Keratinocyte (primary cell): ENCODE data around the gene GPLD1. TPM values are rescaled to one million over a fixed set of nuclear protein-coding genes. Genes with fewer than 3 reads are reported as not detected.

Source experiments
- DNase-seq: peaks from one replicate; pipeline ENCODE4 v3.0.0-alpha.2; 2011; ENCODE audit warnings: low read depth, missing footprints, low spot score
- FAIRE-seq: peaks from 2 replicates; lab custom pipeline; 2011; peaks lifted over from hg19 to GRCh38; lab: Jason Lieb, UNC
- H2AFZ ChIP-seq: 2 replicates; pipeline ENCODE4 v1.6.0; 2012; ENCODE audit warnings: low read length, control low read depth, inconsistent platforms; ENCODE audit not compliant: control insufficient read depth
- H3K27ac ChIP-seq: 2 replicates; pipeline ENCODE4 v1.5.1; 2011; ENCODE audit warnings: low read length; ENCODE audit not compliant: control insufficient read depth, insufficient read depth
- H3K27me3 ChIP-seq: 3 replicates; pipeline ENCODE4 v1.6.0; 2011; ENCODE audit warnings: low read length; ENCODE audit not compliant: control insufficient read depth, insufficient read depth; ENCODE audit errors: extremely low read depth
- H3K36me3 ChIP-seq, 2 experiments: 2 replicates in 1 of 2; 3 replicates in 1 of 2; pipeline ENCODE4 v1.5.1; 2011; ENCODE audit warnings: low read length in 2 of 2, mild to moderate bottlenecking in 1 of 2; ENCODE audit not compliant: control insufficient read depth in 2 of 2, insufficient read depth in 2 of 2; ENCODE audit errors: extremely low read depth in 1 of 2
- H3K4me1 ChIP-seq: 3 replicates; pipeline ENCODE4 v1.5.1; 2011; ENCODE audit warnings: low read length; ENCODE audit not compliant: control insufficient read depth, insufficient read depth; ENCODE audit errors: extremely low read depth
- H3K4me2 ChIP-seq: 3 replicates; pipeline ENCODE4 v1.6.0; 2011; ENCODE audit warnings: low read depth, low read length; ENCODE audit not compliant: control insufficient read depth, insufficient read depth; ENCODE audit errors: extremely low read depth
- H3K4me3 ChIP-seq, 3 experiments: fragments of 200-600 bp in 1 of 3; sonication (generic) in 1 of 3; 2 replicates in 2 of 3; 3 replicates in 1 of 3; pipeline ENCODE4 v1.5.1; 2011 to 2016; ENCODE audit warnings: low read length in 3 of 3, mild to moderate bottlenecking in 3 of 3, control low read depth in 2 of 3, inconsistent platforms in 1 of 3, low read depth in 1 of 3, mixed read lengths in 1 of 3, mixed run types in 1 of 3, moderate library complexity in 1 of 3; ENCODE audit not compliant: control insufficient read depth in 2 of 3, insufficient read depth in 2 of 3; ENCODE audit errors: extremely low read depth in 1 of 3
- H3K79me2 ChIP-seq: 2 replicates; pipeline ENCODE4 v1.6.0; 2012; ENCODE audit warnings: low read length; ENCODE audit not compliant: control insufficient read depth, insufficient read depth
- H3K9ac ChIP-seq: 3 replicates; pipeline ENCODE4 v1.6.0; 2011; ENCODE audit warnings: low read length; ENCODE audit not compliant: control insufficient read depth, insufficient read depth; ENCODE audit errors: extremely low read depth
- H3K9me1 ChIP-seq: 3 replicates; pipeline ENCODE4 v1.6.0; 2011; ENCODE audit warnings: low read length; ENCODE audit not compliant: control insufficient read depth, insufficient read depth; ENCODE audit errors: extremely low read depth
- H3K9me3 ChIP-seq: 2 replicates; pipeline ENCODE4 v1.5.1; 2012; ENCODE audit warnings: low read depth, low read length; ENCODE audit not compliant: control insufficient read depth
- H4K20me1 ChIP-seq: 3 replicates; pipeline ENCODE4 v1.6.0; 2011; ENCODE audit warnings: low read length; ENCODE audit not compliant: control insufficient read depth, insufficient read depth; ENCODE audit errors: extremely low read depth
- CTCF ChIP-seq, 3 experiments: IDR thresholded peaks in 1 of 3; conservative IDR thresholded peaks in 1 of 3; optimal IDR thresholded peaks in 1 of 3; 2 replicates in 2 of 3; 3 replicates in 1 of 3; pipeline versions ENCODE3 to v1.5.1; 2011; ENCODE audit warnings: low read length in 3 of 3, mild to moderate bottlenecking in 3 of 3, moderate library complexity in 2 of 3, control low read depth in 1 of 3, inconsistent platforms in 1 of 3; ENCODE audit not compliant: insufficient read depth in 2 of 3; ENCODE audit errors: extremely low read depth in 1 of 3
- EZH2 ChIP-seq: IDR thresholded peaks from one replicate; pipeline ENCODE4 v1.6.1; 2012; ENCODE audit warnings: inconsistent platforms, mild to moderate bottlenecking, low read length, moderate library complexity
- dilution Hi-C: fragments of 300-500 bp; cut with MboI; formaldehyde crosslinking; loops from one replicate; pipeline ENCODE4 v1.7.0; 2020; ENCODE audit warnings: low sequenced_read_pairs; ENCODE audit not compliant: extremely low pct_ligation_motif_present
- polyA plus RNA-seq, 5 experiments: library from polyadenylated mRNA; depleted of rRNA in 3 of 5; stranded (reverse) in 3 of 5; stranded (forward) in 1 of 5; unstranded in 1 of 5; fragments of >200 nt; gene quantifications; 1 replicate in 1 of 5; 2 replicates in 3 of 5; 3 replicates in 1 of 5; pipeline versions ENCODE4 v1.2.1 to v1.2.3, GENCODE V29; 2011 to 2012; ENCODE audit warnings: missing spikeins in 2 of 5, low read depth in 1 of 5, low replicate concordance in 1 of 5

GPLD1 gene
- polyA plus RNA-seq, 1 donor (not counting 4 experiments of a cell fraction or from before 2014, with no cell fraction given), result 0.07 TPM

DNA sequence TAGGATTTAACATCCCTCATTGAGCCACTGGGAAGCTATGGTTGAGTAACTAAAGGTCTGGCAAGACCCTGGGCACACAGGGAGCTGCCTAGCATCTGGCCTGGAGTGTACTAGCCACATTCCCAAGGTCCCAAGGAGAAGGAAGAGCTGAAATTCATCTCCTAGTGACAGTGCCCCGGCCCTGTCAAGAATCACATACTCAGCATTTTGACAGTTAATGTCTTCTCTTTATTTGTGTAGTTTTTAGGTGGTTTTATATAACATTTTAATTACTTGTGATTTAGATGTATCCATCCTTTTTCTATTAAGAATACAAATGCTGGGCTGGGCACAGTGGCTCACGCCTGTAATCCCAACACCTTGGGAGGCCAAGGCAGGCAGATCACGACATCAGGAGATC is 45.8 kb upstream of the GPLD1 start:
- DNase-seq, result no peak
- dilution Hi-C loops, result no loop called here
- no peaks in the 10 kb centered on the region for H3K4me1 ChIP-seq
- no peak for TF ChIP-seq EZH2
- TF ChIP-seq CTCF (optimal IDR thresholded peaks at IDR 0.05 in 1 of 3, IDR thresholded peaks at IDR 0.05 in 1 of 3, conservative IDR thresholded peaks at IDR 0.05 in 1 of 3; ENCODE audit: extremely low read depth in 1 of 3, insufficient read depth in 2 of 3, low read length in 3 of 3), result no peak
- H3K9ac ChIP-seq, result no peak overlapping the region
- H3K4me3 ChIP-seq, result no peak overlapping the region
- H3K27me3 ChIP-seq, result no peaks in the 10 kb centered on the region
- H2AFZ ChIP-seq, result no peak overlapping the region
- no peak overlapping the region for H3K4me2 ChIP-seq
- no peaks in the 10 kb centered on the region for H3K36me3 ChIP-seq
- H3K27ac ChIP-seq, result no peak overlapping the region
- H3K9me3 ChIP-seq, result no peaks in the 10 kb centered on the region
- no peaks in the 10 kb centered on the region for H3K9me1 ChIP-seq
- no peaks in the 10 kb centered on the region for H3K79me2 ChIP-seq
- no peaks in the 10 kb centered on the region for H4K20me1 ChIP-seq
- no peak for FAIRE-seq

GRCh38 chr6:24534329-24534728 is 45.0 kb upstream of the GPLD1 start:
- Histone ChIP-seq H4K20me1 (no peaks in the 10 kb centered on the region), H3K27me3 (no peaks in the 10 kb centered on the region), H3K4me3 (no peak overlapping the region), H3K79me2 (no peaks in the 10 kb centered on the region), H3K4me2 (no peak overlapping the region), H3K27ac (no peak overlapping the region), H3K9ac (no peak overlapping the region), H3K4me1 (no peaks in the 10 kb centered on the region), H2AFZ (no peak overlapping the region), H3K9me3 (no peaks in the 10 kb centered on the region), H3K9me1 (no peaks in the 10 kb centered on the region), H3K36me3 (no peaks in the 10 kb centered on the region)
- dilution Hi-C loops, result no loop called here
- FAIRE-seq (no peak), DNase-seq (no peak)
- TF ChIP-seq EZH2 (no peak), CTCF (optimal IDR thresholded peaks at IDR 0.05 in 1 of 3, IDR thresholded peaks at IDR 0.05 in 1 of 3, conservative IDR thresholded peaks at IDR 0.05 in 1 of 3; ENCODE audit: extremely low read depth in 1 of 3, insufficient read depth in 2 of 3, low read length in 3 of 3) (no peak)
